Ovary (tissue), 9 donors: ENCODE measurements around the gene RMI2. TPM values are rescaled to one million over a fixed set of nuclear protein-coding genes. Genes with fewer than 3 reads are reported as not detected.

Experiments used
- DNase-seq, 5 donors: peaks; one replicate each; pipeline ENCODE4 v3.0.0-alpha.2; 2019 to 2020
- H3K27ac ChIP-seq, 2 donors: fragments of 200-600 bp; one replicate each; pipeline versions ENCODE4 v1.5.1 to v1.8.0; 2019 to 2022
- H3K27me3 ChIP-seq: fragments of 200-600 bp; one replicate; pipeline ENCODE4 v1.8.0; 2022
- H3K36me3 ChIP-seq: fragments of 200-600 bp; sonication (generic); one replicate; pipeline ENCODE4 v1.5.1; 2019
- H3K4me1 ChIP-seq: one replicate; pipeline ENCODE4 v1.8.1; 2013; ENCODE audit warnings: mild to moderate bottlenecking, moderate library complexity; ENCODE audit not compliant: insufficient read depth
- H3K4me3 ChIP-seq: fragments of 200-600 bp; sonication (generic); one replicate; pipeline ENCODE4 v1.5.1; 2017
- H3K9me3 ChIP-seq, 2 donors: fragments of 200-600 bp in 1 of 2; sonication (generic) in 1 of 2; one replicate each; pipeline versions ENCODE4 v1.5.1 to v1.8.1; 2013 to 2019; ENCODE audit warnings: mild to moderate bottlenecking in 1 of 2, moderate library complexity in 1 of 2
- EP300 ChIP-seq: sonication (generic); formaldehyde crosslinking; IDR thresholded peaks from one replicate; pipeline ENCODE4 v1.6.1; 2017; ENCODE audit warnings: antibody characterized with exemption
- POLR2A ChIP-seq: fragments of 450-650 bp; IDR thresholded peaks from one replicate; pipeline ENCODE4 v1.6.1; 2017; ENCODE audit warnings: antibody characterized with exemption, mild to moderate bottlenecking, moderate library complexity
- WGBS, 3 donors: extraction: QIAGEN DNeasy Blood & Tissue Kit in 1 of 3; methylation state at CpG; one replicate each; pipeline versions ENCODE4 v1.1.5 to v1.1.7; 2013 to 2017; 5-methylcytosine and 5-hydroxymethylcytosine counted together
- intact Hi-C, 4 donors: fragments of 100-400 bp; cut with DNase I; formaldehyde crosslinking; loops; one replicate each; pipeline versions ENCODE4 v1.11.0 to v1.15.1; 2022 to 2023
- polyA plus RNA-seq, 2 donors: library from polyadenylated mRNA; stranded (reverse); fragments of 200-250 nt in 1 of 2; fragments of 350-450 nt in 1 of 2; fragmentation: Illumina TruSeq in 1 of 2; extraction: RNeasy Lipid Tissue Mini Kit (QIAGEN cat#74804) in 1 of 2; gene quantifications; one replicate each; pipeline ENCODE4 v1.2.3, GENCODE V29; 2013 to 2014
- total RNA-seq, 7 donors: library from RNA; depleted of rRNA in 2 of 7; stranded (reverse); fragments of >200 nt in 2 of 7; fragmentation: NEBNext Ultra II Directional in 3 of 7; extraction: Animal tissue kit (Norgen Biotek cat#: 25700) in 3 of 7; gene quantifications; one replicate each; pipeline versions ENCODE4 v1.1.0 to v1.2.4, GENCODE V29; 2016 to 2023
- TF ChIP-seq, protein P1 (sequence below), 3 donors: fragments of 450-650 bp in 2 of 3; fragments of 200-600 bp in 1 of 3; IDR thresholded peaks; one replicate each; pipeline versions ENCODE4 v1.5.1 to v1.8.0; 2016 to 2022; ENCODE audit warnings: antibody characterized with exemption in 3 of 3, mild to moderate bottlenecking in 1 of 3
- donor health status: DM: no; HTN: no; CAD: no; lungs with moderate emphysema.
- donor health status: DM: no; HTN: no; CAD: no.
- donor health status: Bipolar disorder and iron deficiency.
- donor health status: DM: yes; HTN: yes; CAD: no.
- donor health status: DM: no; HTN: no; CAD: no.
- donor health status: DM: yes; HTN: yes; CAD: no.

RMI2 gene
- total and polyA plus RNA-seq, 9 donors = 1.6 to 6.7 (median 3.2) TPM

DNA sequence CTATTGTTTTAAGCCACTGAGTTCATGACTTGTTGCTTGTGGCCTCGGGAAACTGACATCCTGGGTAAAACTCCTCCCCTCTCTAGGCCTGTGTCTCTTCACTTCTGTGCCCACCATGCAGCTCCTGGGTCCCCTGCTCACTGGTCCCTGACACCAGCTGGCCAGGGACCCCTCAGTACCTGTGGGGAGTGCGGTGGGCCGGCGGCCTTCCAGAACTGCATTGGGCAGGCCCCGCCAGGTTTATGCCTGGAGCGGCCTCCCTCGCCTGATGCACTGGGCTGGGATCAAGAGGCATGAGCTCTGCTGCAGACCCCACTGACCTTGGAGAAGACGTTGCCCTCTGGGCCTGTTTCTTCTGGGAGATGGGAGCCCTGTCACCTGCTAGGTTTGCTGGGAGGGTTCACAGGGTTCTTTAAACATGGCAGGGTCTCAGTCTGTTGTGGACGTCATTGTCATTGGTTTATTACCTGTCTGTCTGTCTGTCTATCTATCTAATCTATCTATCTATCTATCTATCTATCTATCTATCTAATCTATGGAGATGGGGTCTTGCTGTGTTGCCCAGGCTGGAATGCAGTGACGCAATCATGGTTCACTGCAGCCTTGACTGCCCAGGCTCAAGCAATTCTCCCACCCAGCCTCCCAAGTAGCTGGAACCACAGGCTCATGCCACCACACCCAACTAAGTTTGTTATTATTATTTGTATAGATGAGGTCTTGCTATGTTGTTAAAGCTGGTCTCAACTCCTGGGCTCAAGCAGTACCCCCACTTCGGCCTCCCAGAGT is 21.5 kb upstream of the RMI2 start:
- Histone ChIP-seq H3K4me3 (no peak overlapping the region), H3K4me1 (peaks cover 6% of the 10 kb centered on the region), H3K36me3 (no peaks in the 10 kb centered on the region), H3K27ac (no peak overlapping the region), H3K9me3 (no peaks in the 10 kb centered on the region), H3K27me3 (no peaks in the 10 kb centered on the region)
- WGBS, 3 donors = 84 to 91% (median 89%) methylated on average over 11 of the region's 11 CpGs
- intact Hi-C loops = loop anchor here in 1 of 4 donors (5.0 kb wide), 1 partner anchor 61 kb away; no protein-coding TSS in a partner anchor
- TF ChIP-seq EP300 = no peak
- TF ChIP-seq, protein P1, sequence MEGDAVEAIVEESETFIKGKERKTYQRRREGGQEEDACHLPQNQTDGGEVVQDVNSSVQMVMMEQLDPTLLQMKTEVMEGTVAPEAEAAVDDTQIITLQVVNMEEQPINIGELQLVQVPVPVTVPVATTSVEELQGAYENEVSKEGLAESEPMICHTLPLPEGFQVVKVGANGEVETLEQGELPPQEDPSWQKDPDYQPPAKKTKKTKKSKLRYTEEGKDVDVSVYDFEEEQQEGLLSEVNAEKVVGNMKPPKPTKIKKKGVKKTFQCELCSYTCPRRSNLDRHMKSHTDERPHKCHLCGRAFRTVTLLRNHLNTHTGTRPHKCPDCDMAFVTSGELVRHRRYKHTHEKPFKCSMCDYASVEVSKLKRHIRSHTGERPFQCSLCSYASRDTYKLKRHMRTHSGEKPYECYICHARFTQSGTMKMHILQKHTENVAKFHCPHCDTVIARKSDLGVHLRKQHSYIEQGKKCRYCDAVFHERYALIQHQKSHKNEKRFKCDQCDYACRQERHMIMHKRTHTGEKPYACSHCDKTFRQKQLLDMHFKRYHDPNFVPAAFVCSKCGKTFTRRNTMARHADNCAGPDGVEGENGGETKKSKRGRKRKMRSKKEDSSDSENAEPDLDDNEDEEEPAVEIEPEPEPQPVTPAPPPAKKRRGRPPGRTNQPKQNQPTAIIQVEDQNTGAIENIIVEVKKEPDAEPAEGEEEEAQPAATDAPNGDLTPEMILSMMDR (IDR thresholded peaks at IDR 0.05) = no peak
- no peak for TF ChIP-seq POLR2A
- DNase-seq = no peak

- WGBS, 3 donors = 88 to 93% (median 89%) methylated on average over 10 of the region's 10 CpGs
- intact Hi-C loops = no loop called here
- H3K27me3 ChIP-seq = no peaks in the 10 kb centered on the region
- no peaks in the 10 kb centered on the region for H3K9me3 ChIP-seq
- H3K4me3 ChIP-seq = no peak overlapping the region
- peaks cover 6% of the 10 kb centered on the region for H3K4me1 ChIP-seq
- TF ChIP-seq POLR2A (no peak), EP300 (no peak)
- TF ChIP-seq, protein P1 (IDR thresholded peaks at IDR 0.05) = no peak
- no peak for DNase-seq
- H3K36me3 ChIP-seq = no peaks in the 10 kb centered on the region
- H3K27ac ChIP-seq = no peak overlapping the region
Observed at GRCh38 chr16:11325404-11326083, 19.7 kb upstream of the RMI2 start.

- no peak for DNase-seq
- Histone ChIP-seq H3K27me3 (no peaks in the 10 kb centered on the region), H3K27ac (no peak overlapping the region), H3K4me1 (peaks cover 6% of the 10 kb centered on the region), H3K9me3 (no peaks in the 10 kb centered on the region), H3K36me3 (no peaks in the 10 kb centered on the region), H3K4me3 (no peak overlapping the region)
- TF ChIP-seq, protein P1 (IDR thresholded peaks at IDR 0.05) = no peak
- TF ChIP-seq POLR2A = no peak
- TF ChIP-seq EP300 = no peak
- WGBS, 3 donors = 91 to 93% (median 93%) methylated on average over 9 of the region's 9 CpGs
- intact Hi-C loops = no loop called here
Observed at GRCh38 chr16:11326084-11326736, 19.0 kb upstream of the RMI2 start.

- Histone ChIP-seq H3K27me3 (no peaks in the 10 kb centered on the region), H3K4me3 (no peak overlapping the region), H3K4me1 (peaks cover 6% of the 10 kb centered on the region), H3K27ac (peak overlapping the region in 1 of 2 donors; percentile 5), H3K9me3 (no peaks in the 10 kb centered on the region), H3K36me3 (no peaks in the 10 kb centered on the region)
- no peak for TF ChIP-seq POLR2A
- no peak for TF ChIP-seq EP300
- TF ChIP-seq, protein P1 (IDR thresholded peaks at IDR 0.05) = no peak
- WGBS, 3 donors = 83 to 85% (median 84%) methylated on average over 9 of the region's 9 CpGs
- intact Hi-C loops = no loop called here
- no peak for DNase-seq
Observed at GRCh38 chr16:11326737-11327276, 18.5 kb upstream of the RMI2 start.
